Activated T-helper 9 cell treated with anti-CD3 and anti-CD28 coated beads, Interleukin-2, amount 50 U/mL, for 16 hours (primary cell): ENCODE results near the gene EMC10.

ENCODE experiments used
- DNase-seq: peaks from one replicate; pipeline ENCODE4 v3.0.0-alpha.2; 2020; ENCODE audit warnings: low read depth

The EMC10 gene

DNA sequence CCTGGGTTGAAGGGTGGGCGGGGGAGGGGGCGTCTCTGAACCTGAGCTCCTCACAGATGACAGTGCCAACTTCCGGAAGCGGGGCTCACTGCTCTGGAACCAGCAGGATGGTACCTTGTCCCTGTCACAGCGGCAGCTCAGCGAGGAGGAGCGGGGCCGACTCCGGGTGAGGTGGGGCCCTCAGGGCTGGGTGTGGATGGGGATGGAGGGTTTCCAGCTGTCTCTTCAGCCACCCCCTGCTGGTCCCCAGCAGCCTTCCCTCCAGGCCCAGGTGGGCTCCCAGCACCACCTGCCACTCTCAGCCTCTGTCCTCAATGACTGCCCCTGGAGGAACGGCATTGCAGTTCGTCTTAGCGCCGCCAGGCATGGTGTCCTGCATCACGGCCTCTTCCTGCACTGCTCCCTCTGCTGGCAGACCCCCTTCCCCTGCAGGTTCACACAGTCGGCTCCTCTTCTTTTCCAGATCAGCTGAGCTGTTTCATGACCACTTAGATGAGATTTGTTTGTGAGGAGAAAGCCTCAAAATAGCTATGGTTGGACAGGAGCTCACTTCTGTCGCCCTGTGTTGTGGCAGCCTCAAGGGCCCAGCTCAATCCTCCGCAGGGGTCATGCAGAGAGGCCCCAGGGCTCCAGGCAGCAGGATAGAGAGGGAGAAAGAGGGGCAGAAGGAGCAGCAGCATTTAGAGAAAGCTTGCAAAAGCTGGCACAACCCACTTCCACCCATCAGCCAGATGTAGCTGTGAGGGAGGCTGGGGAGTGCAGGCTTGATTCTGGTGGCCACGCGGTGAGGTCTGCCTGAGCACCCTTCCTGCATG, 2.8 kb downstream of the EMC10 start:
- no peak for DNase-seq

DNA sequence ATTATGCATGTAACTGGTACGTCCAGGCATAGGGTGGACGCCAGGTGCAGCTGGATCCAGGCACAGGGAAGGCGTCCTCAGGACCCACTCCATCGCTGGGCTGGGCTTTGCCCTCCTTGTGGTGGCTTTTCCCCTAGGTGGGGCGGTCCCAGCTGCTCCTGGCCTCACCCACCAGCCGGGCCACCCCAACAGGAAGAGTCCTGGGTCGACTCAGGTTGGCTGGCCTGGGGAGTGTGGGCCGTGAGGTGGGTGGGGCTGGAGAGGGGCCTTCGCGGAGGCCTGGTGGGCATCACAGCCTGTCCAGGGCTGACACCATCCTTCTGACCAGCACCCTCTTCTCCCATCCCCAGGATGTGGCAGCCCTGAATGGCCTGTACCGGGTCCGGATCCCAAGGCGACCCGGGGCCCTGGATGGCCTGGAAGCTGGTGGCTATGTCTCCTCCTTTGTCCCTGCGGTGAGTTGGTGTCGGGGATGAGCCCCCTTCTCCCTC, 3.5 kb downstream of the EMC10 start:
- no peak for DNase-seq

DNA sequence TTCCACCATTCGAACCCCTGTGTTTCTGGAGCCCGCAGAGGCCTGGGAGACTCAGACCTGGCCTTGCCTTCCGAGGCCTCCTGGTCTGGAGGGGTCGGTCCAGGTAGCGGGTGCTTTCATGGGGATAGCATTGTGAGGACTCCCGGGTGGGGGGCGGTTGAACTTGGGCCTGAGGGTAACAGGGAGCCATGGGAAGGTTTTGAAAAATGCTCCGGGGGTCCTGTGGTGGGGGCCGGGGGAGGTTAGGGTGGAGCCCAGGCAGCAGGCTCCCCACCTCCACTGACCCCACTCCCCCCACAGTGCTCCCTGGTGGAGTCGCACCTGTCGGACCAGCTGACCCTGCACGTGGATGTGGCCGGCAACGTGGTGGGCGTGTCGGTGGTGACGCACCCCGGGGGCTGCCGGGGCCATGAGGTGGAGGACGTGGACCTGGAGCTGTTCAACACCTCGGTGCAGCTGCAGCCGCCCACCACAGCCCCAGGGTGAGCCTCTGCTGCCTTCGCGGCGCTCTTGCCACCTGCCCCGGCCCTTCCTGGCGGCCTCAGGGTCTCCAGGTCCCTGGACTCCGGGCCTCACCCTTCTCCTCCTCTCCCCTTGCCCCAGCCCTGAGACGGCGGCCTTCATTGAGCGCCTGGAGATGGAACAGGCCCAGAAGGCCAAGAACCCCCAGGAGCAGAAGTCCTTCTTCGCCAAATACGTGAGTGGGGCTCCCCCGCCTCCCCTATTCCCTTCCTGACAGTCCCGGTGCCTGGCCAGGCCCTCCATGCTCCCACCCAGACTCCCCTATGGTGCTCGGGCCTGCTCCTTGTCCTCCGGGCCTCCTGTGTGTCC, 4.2 kb downstream of the EMC10 start:
- no peak for DNase-seq

DNA sequence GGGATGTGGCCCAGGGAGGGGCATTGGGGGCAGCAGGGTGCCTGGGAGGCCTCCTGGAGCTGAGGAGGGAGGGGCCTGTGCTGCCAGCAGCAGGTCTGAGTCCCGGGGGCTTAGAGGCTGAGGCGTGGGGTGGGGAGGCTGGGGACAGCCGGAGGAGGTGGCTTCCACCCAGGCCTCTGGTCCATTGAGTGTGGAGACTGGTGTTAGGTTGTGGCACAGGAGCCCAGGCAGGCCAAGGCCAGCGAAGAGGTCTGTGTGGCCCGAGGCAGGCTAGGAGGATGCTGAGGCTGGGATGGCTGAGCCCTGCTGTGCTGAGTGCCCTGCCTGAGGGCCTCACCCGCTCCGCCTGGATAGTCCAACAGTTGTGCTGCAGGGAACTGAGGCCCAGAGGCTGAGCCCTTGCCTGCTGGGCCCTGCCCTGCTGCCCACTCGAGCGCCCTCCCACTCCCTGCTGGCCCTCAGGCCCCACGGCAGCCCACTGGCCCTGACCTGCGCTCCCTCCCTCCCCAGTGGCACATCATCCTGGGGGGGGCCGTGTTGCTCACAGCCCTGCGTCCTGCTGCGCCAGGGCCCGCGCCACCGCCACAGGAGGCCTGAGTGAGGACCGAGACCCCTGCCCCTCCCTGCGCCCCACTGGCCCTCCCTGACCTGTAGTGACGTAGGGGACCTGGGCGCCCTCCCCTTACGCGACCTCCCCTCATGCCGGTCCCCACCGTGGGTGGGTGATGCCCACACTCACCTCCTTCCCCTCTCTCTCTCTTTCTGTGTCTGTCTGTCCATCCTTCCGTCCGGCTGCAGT, 5.2 kb downstream of the EMC10 start:
- DNase-seq: no peak

DNA sequence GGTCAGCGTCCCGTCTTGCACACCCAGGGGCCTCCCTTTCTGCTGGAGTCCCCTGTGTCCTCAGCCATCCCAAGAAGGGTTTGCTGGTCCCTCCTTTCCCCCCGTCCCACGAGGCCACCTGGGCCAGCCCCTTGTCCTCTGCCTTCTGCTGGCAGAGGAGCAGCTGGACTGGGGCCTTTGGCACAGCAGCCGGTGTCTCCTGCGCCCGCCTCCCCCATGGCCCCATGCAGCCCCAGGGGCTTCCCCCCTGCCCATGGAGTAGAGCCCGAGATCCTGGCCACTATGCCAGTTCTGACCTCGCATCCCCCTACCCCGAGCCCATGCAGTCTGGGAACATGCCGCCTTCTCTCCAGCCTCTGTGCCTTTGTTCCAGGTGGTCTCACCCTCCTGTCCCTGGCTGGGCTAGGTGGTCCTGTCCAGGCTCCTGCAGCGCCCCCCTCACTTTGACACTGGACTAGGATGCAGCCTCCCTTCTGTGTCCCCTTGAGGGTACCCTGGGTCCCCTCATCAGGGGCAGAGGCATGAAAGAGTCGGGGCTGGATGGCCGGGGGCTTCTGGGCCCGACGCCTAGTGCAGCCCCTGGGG, 6.1 kb downstream of the EMC10 start:
- DNase-seq: no peak

DNA sequence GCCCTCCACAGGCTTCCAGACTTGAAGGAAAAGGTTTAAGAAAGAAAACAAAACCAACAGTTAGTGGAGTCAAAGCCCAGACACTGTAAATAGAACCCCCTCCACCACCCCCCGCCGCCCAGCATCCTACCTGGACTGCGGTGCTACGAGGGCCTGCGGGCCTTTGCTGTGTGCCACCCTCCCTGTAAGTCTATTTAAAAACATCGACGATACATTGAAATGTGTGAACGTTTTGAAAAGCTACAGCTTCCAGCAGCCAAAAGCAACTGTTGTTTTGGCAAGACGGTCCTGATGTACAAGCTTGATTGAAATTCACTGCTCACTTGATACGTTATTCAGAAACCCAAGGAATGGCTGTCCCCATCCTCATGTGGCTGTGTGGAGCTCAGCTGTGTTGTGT, 6.6 kb downstream of the EMC10 start:
- DNase-seq: no peak

DNA sequence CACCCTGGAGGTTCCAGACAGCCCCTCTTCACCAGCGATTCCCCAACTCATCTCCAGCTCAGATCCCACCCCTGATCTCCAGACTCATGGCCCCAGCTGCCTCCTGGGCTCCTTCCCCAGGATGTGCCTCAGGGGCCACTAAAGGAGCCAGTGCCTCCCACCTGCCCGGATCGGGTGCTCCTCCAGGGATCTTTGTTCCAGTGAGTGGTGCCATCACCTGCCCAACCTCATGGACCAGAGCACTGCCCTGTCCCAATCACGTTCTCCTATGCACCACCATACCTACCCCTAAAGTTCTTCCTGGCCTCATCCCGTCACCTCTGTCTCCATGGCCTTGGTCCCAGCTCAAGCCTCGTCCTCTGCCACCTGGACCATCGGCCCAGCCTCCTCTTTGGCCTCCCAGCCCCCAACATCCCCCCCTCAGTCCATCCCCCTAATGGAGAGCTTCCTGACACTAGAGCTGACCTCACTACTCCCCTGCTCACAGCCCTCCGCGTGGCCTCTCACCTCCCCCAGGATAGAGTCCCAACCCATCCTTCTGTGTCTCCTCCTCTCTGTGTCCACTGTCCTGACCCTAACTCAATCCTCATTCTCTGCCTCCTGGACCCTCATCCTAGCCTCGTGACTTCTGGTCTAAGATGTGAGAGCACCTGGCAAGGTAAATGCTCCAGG, 9.1 kb downstream of the EMC10 start:
- no peak for DNase-seq

DNA sequence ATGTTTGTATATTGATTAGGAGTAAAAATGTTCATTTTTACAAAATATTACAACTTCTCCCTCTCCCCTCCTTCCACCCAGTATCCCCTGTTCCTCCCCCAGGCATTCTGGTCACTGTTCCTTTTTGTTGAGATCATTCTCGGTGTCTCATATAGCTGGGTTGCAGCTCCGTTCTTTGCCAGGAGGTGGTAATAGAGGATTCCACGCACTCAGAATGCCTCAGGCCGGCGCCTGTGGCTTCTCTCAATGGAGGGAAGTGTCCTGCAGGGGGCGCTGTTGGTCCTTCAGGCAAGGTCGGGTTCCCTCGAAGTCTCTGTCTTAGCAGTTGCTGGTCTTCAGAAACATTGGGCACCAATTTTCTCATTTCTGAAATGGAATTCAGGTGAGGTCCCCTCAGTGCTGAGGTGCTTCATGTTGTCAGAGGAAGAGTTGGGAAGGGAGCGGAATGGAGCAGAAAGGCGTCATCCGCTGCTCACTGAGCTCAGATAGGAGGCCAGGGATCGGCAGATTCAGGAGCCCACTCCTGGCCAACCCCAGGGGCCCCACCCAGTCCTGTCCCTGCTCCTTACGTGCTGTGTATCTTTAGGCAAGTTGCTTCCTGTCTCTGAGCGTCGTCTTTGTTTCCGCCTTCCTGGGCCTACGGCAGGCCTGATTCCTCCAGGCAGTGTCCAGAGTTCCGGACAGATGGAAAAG, 10.7 kb downstream of the EMC10 start:
- DNase-seq: peak; percentile 34

DNA sequence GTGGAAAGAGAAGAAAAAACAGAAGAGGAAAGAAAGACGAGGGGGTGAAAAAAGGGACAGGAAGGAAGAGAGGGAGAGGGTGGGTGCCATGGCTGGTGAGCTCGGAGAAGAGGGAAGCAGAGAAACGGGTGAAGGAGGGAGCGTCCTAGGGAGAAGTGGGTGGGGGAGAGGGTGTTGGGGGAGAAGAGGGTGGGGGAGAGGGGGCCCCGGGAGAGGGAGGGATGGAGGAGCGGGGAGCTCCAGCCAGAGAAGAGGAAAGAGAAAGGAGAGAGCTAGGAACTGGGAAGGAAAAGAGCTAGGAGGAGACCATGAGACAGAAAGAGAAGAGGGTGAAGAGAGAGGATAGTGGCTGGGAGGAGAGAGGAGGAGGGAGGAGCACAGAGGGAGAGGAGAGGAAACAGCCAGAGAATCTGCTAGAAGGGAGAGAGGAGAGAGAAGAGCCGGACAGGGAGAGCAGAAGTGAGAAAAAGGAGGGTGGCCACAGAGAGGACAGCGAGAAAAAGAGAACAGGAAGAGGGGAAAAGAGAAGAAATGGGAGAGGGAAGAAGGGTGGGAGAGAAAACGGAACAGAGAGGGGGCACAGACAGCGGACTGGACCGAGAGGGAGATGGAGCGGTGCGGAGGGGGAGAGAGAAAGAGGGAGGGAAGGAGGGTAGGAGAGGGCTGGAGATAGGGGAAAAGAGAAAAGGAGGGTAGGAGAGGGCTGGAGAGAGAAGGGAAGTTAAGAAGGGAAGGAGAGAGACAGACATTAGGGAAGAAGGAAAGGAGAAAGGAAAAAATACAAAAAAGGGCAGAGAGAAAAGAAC, 12.3 kb downstream of the EMC10 start:
- DNase-seq: no peak

DNA sequence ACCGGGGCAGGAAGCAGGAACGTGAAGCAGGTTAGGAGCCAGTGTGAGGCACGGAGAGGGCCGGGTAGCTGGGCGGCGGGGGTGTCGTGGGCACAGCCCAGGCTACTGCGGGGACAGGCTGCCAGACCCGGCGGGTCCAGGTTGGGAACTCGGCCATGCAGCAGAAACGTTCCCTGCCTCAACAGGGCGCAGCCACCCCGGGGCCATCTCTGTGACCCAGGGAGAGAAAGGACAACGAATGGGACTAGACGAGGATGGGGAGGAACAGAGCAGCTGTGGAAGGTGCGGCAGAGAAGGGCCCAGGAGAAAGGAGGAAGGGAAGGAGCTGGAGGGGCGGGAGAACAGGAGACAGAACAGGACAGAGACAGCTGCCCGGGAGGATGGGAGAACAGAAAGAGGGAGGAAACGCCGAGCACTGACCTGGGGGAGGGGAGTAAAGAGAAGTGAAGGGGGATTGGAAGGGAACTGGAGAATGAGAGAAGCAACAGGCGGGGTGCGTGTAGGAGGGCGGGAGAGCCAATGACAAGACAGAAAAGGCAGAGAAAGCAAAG, 13.2 kb downstream of the EMC10 start:
- no peak for DNase-seq

DNA sequence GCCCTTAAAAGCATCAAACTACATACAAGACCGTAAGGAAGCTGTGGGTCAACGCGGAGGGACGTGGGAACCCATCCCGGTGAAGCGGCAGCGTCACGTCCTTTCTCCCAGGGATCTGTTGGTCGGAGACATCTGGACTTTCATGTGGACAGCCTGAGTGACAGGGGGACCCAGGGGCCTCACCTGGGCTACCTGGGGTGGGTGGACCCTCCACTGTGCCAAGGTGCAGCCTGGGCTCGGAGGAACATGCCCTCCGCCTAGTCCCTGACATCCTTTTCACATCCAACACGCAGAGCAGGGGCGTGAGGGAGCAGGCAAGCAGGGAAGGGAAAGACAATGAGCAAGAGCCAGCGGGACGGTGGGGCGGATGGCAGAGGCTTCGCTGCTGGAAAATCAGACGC, 14.1 kb downstream of the EMC10 start:
- DNase-seq: no peak

DNA sequence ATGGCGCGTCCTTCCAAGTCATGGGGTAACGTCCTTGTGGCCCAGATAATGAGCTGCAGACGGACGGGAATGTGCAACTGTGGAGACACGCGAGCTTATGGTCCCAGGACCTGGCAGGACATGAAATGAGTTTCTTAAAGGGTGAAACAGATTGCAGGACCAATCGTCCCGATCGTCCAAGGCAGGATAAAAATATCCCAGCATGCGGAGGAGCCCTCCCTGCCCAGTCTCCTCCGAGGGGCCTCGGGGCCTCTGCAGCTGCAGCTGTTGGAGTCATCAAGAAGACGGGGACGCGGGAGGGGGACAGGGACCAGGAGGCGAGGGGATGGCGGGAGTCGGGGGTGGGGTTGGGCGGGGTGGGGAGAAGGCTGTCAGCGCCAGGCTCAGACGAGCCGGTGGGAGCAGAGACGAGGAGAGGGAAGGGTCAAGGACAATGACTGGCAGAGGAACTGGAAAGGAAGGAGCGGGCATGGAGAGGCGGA, 14.7 kb downstream of the EMC10 start:
- no peak for DNase-seq

DNA sequence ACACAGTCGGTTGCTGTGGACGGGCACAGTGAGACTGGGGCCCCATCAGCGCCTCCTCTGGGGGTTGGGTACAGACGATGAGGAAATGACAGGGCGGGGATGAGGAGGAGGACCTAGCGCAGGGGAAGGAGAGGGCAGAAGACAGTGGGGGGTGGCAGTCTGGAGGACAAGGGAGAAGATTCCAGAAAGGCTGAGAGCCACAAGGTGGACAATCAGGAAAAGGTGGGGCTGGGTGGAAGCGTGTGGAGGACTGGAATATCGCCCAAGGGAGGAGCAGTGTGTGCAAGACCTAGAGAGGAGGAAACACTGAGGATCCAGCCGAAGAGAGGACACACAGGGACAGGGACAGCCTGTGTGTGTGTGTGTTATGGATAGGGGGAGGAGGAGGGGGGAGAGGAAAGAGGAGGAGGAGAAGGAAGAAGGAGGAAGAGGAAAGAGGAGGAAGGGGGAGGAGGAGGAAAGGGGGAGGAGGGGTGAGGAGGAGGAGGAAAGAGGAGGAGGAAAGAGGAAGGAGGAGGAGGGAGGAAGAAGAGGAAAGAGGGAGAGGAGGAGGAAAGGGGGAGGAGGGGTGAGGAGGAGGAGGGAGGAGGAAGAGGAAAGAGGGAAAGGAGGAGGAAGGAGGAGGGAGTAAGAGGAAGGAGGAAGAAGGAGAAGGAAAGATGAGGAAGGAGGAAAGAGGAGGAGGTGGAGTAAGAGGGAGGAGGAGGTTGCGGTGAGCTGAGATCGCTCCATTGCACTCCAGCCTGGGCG, 16.2 kb downstream of the EMC10 start:
- no peak for DNase-seq

DNA sequence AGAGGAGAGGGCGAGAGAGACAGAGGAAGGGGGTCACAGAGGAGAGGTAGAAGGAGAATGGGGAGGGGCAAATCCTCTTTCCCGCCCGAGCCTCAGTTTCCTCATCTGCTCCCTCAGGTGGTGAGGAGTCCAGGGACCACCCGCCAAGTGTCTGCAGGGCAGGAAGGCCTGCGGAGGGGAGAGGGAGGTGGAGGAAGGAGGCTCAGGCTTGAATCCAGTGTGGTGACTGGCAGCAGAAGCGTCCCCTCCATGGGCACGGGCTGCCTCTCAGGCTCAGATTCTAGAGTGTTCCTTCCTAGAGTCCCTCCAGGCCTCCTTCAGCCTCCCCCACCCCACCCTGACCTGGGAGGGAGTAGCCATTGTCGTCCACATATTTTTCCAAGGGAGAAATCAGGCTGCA, 16.9 kb downstream of the EMC10 start:
- no peak for DNase-seq

DNA sequence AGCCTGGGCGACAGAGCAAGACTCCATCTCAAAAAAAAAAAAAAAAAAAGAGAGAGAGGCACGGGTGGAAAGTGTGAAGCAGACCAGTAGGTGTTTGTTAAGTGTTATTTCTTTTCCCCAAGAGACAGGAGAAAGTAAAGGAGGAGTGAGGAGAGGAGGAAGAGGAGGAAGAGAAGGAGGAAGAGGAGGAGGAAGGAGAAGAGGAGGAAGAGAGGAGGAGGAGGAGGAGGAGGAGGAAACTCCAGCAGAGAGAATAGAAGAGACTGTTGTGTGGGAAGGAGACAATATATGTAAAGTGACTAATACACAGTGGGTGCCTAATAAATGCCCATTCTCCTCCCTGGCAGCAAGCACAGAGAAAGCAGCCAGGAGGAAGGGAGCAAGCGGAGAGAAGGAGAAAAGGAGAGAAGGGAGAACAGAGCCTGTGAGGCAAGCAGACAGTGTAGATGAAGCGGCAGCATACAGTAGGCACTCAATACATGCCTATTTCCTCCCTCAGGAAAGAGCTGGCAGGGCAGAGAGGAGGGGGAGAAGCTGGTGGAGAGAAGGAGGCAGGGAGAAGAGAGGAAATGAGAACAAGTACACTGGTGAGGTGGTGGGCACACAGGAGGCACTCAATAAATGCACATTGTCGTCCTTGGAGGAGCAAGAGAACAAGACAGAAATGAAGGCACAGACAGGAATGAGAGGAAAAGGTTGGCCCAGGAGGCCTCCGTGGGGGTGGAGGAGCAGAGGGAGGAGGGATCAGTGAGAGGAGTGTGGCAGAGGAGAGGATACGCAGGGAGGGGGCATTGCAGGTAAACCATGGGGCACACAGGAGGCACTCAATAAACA, 18.1 kb downstream of the EMC10 start:
- no peak for DNase-seq

DNA sequence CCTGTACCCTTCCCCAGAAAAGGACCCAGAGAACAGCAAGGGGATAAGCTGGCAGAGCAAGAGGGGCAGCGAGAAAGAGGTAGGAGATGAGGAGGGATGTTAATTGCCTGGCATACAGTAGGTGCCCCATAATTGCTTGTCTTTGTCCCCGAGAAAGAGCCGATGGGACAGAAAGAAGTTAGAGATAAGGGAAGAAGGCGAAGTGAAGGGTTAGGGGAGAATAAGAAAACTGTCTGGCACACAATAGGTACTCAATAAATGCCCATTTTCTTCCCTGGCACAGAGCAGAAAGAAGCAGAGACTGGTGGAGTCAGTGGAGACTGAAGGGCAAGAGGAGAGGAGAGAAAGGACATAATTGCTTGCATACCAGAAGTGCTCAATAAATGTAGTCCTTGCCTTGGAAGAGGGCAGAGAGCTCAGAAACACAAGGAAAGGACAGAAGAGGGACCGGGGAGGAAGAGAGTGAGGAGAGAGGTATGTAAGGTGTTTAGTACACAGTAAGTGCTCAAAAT, 18.8 kb downstream of the EMC10 start:
- no peak for DNase-seq

DNA sequence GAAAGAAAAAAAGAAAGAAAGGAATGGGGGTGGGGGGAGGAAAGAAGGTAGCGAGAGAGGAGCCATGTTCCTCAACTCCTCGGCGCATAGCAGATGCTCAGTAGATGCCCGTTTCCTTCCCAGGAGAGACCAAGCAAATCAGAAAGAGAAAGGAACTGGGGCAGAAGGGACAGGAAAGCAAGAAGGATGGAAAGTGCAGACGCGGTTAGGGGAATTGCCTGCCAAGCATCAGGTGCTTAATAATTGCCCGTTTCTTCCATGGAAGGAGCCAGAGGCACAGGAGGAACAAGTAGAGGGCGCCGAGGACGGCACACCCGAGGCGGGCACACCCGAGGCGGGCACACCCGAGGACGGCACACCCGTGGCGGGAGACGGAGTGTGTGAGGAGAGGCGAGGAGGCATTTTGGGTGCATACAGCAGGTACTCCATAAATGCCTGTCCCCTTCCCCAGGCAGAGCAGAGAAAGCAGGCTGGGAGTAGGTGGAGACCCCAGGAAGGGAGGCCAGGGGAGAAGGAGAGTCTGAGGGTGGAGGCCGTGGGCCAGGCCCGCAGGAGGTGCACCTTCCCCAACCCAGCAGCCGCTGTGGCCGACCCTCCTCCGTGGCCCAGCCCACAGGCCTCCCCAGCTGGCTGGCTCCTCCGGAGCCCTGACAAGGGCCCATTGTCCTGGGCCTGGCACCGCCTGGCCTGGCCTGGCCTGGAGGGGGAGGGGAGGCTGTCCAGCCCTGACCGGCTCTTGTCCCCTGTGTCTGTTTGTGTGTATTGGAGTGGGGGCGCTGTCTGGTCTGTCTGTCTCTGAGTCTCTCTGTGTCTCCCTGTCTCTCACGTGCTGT, 20.1 kb downstream of the EMC10 start:
- DNase-seq: no peak
